CD4-positive, alpha-beta T cell treated with Interleukin-15 for 4 hours (primary cell): ENCODE data around the gene WDFY3.

Source experiments
- DNase-seq: peaks from one replicate; pipeline ENCODE4 v3.0.0-alpha.2; 2020; ENCODE audit warnings: low spot score

Gene WDFY3, protein sequence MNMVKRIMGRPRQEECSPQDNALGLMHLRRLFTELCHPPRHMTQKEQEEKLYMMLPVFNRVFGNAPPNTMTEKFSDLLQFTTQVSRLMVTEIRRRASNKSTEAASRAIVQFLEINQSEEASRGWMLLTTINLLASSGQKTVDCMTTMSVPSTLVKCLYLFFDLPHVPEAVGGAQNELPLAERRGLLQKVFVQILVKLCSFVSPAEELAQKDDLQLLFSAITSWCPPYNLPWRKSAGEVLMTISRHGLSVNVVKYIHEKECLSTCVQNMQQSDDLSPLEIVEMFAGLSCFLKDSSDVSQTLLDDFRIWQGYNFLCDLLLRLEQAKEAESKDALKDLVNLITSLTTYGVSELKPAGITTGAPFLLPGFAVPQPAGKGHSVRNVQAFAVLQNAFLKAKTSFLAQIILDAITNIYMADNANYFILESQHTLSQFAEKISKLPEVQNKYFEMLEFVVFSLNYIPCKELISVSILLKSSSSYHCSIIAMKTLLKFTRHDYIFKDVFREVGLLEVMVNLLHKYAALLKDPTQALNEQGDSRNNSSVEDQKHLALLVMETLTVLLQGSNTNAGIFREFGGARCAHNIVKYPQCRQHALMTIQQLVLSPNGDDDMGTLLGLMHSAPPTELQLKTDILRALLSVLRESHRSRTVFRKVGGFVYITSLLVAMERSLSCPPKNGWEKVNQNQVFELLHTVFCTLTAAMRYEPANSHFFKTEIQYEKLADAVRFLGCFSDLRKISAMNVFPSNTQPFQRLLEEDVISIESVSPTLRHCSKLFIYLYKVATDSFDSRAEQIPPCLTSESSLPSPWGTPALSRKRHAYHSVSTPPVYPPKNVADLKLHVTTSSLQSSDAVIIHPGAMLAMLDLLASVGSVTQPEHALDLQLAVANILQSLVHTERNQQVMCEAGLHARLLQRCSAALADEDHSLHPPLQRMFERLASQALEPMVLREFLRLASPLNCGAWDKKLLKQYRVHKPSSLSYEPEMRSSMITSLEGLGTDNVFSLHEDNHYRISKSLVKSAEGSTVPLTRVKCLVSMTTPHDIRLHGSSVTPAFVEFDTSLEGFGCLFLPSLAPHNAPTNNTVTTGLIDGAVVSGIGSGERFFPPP (N-terminal part only)

DNA sequence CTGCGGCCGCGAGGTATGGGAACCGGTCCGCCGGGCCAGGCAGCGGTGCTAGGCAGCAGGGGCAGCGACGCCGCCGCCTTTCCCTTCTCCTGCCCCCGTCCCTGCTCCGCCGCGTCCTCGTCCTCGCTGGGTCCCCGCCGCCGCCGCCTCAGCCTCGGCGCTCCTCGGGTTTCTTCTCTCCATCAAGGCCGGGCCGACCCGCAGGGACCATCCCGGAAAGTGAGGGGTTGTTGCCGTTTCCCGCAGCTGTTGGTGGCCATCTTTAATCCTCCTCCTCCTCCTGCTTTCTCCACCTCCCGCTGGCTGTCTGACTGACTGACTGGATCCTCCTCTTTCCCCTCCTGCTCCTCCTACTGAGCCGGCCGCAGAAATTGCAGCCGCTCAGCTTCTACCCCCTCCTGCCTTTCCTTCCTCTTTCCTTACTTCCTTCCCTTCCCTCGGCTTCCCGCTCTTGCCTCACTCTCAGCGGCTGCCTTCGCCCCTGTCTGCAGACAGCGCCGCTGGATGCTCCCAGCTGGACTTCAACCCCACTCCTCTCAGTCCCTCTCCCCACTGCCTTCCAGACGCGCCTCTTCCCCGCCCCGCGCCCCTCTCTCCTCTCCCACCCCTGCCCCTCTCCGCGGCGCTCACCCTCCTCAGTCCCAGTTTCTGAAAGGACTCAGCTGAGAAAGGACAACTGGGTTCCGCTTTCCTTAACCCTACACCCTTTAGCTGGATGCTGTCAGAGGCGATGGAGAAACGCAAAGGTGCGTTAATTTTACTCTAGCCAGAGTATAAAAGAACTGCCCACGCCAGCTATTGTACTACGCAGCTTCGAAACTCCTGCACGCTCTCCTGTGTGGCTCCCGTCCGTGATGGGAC lies at the start of gene WDFY3:
TSS of gene WDFY3 (minus strand) at position 309 of the 861 bp plus-strand sequence. CDS start 106,099 bp downstream, outside the sequence.
- DNase-seq: no peak

DNA sequence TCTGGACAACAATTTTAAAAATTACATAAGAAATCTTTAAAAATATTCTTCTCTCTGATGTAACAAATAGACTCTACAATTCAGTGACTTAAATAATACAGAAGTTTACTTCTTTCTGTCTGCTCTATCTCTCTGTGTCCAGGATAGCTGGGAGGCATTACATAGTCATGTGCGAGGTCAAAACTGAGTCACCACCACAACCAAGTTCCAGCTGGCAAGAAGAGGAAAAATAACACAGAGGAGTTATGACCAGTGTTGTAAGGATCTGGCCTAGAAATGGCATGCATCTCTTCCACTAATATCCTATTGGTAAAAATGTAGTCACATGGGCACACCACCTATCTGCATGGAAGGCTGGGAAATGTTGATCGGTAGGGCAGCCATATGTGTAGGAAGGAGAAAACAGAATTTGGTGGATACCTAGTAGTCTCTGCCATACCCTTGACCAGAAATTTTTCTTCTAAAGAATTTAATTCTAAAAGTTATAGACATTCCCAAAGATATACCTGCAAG lies 39.4 kb upstream of the WDFY3 start:
- DNase-seq: no peak

- DNase-seq: no peak
These were observed 33.9 kb upstream of the WDFY3 start for GRCh38 chr4:85000343-85000742.

DNA sequence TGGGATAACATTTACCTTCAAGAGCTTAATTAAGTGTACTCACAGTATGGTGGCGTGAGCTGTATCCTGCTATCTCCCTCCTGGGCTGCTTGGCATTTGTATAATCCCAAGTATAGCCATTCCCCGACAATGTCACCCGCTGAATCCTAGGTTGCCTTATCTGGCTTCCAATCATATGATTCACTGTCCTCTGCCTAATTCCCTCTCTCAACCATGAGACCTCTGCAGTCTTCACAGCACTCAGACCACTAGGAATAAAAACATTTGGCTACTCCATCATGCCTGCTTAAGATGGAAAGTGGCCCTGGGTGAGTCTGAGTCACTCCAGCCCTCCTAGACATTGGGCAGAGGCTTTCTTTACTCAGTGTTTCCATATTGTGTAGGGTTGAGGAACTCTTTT lies 28.9 kb upstream of the WDFY3 start:
- no peak for DNase-seq

DNA sequence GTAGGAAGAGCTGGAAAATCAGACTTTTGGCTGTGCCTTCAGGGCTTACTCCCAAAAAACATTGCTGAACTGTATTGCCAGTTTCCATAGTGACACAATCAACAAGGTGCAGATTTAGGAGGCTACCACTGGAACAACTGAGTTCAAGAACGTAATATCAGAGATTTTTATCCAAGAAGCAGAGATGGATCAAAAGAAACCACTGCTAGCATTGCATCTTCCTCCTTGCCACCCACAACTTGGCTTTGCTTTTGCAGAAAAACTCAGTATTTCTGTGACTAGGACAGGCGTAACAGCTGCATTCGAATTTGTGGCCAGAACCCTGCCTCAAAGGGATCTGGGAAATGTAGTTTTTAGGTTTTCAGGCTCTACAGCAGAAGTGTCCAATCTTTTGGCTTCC lies 27.8 kb upstream of the WDFY3 start:
- DNase-seq: no peak

DNA sequence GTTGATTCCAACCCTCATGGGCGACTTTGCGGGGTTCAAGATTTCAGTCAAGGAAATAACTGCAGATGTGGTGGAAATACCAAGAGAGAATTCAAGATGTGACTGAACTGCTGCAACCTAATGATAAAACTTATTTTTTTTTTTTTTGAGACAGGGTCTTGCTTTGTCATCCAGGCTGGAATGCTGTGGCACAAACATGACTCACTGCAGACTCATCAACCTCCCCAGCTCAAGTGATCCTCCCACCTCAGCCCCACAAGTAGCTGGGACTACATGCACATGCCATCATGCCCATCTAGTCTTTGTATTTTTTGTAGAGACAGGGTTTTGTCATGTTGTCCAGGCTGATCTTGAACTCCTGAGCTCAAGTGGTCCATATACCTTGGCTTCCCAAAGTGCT lies 19.5 kb upstream of the WDFY3 start:
- DNase-seq: no peak

GRCh38 chr4:84977396-84977795 lies 10.9 kb upstream of the WDFY3 start:
- no peak for DNase-seq

DNA sequence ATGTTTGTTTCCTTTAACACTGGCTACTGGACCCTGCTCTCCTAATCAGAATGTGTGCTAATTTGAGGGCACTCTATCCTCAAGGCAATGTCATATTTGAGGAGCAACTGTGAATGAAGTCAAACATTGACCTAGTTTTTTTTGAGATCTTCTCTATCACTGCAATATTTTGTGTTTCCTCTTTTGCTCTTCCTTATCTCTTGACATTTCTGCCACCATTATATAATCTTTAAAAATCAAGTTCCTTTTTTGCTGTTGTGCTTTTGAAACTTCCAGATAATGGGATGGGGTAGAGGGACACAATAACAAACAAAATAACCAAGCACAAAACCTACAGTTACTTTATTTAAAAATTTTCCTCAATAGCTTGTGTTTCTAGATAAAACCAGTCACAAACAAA lies 7.4 kb upstream of the WDFY3 start:
- DNase-seq: no peak

GRCh38 chr4:84971319-84971932 lies 4.9 kb upstream of the WDFY3 start:
- no peak for DNase-seq

- DNase-seq: no peak
These were observed 2.4 kb upstream of the WDFY3 start for GRCh38 chr4:84968925-84969324.

DNA sequence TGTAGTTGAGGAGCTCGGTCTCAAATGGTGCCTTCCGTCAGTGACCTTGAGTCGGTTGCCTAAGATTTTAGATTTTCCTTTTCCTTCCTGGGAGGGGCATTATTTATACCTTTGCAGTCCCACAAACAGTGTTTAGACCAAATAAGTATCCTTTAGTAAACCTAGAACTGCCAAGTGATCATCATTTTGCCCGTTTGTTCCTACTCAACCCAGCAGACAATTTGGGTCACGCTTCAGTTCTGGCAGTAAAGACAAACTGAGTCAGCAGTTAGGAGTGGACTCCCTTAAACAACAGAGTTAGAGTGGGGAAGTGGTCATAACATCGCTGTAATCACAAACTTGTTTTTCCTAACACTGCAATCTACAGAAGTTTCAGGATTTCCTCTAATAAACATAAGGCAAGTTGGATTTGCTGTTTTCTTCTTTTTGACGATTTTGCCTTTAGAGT lies 777 bp upstream of the WDFY3 start:
- no peak for DNase-seq

- no peak for DNase-seq
These were observed 723 bp downstream of the WDFY3 start for GRCh38 chr4:84965553-84966381.

DNA sequence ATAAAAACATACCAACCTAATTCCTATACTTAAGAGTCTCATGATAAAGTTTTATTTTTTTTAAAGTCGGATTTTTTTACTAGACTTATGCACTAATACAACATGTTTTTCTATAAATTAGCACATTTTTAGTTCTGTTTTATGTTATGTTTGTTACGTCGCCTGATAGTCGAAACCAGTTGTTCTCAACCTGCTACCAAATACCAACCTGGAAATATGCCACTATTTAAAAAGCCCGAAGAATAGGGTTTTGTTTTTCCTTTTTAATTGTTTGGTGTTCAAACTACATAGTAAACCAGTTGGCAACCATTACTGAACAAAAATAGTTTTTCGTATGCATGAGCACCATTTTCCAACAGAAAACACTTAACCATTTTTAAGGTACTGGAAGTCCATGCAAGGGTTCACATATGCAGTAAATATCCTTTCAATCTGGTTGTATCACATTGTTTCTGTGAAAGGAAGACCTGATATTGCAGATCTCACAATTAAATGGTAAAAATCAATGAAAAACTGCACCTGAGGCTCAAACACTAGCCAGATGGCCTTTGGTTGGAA lies 1.4 kb downstream of the WDFY3 start:
- DNase-seq: no peak

DNA sequence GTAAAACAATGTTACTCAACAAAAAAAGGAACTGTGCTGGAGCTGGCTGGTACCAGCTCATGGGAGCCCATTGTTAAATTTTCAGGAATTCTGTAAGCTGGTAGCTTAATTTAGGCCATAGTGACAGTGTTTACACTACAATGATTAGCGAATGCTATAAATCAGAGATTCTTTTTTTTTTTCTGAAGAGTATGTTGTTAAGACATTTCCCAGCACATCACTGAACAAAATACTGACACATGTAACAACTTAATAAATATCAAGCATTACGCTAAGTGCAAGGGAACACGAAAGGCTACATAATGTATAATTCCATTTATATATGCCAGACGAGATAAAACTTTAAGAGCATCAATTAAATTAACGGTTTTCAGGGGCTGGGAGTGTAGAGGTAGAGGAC lies 4.4 kb downstream of the WDFY3 start:
- no peak for DNase-seq

DNA sequence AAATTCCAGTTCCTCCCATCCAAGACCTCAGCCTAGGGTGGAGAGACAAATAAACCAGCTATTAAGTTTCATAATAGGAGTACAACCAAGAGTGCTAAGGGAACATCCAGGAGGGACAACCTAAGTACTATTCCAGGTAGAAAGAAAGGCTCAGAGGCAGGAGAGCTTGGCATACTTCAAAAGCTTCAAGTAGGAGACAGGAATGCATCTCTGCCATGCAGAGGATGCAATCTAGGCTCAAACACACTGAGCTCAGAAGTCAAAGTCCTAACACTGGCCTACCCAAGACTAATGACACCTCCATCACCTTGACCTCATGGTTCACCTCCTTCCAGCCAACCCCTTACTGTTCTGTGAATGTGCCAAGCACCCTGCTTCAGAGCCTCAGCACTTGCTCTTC lies 8.1 kb downstream of the WDFY3 start:
- no peak for DNase-seq

DNA sequence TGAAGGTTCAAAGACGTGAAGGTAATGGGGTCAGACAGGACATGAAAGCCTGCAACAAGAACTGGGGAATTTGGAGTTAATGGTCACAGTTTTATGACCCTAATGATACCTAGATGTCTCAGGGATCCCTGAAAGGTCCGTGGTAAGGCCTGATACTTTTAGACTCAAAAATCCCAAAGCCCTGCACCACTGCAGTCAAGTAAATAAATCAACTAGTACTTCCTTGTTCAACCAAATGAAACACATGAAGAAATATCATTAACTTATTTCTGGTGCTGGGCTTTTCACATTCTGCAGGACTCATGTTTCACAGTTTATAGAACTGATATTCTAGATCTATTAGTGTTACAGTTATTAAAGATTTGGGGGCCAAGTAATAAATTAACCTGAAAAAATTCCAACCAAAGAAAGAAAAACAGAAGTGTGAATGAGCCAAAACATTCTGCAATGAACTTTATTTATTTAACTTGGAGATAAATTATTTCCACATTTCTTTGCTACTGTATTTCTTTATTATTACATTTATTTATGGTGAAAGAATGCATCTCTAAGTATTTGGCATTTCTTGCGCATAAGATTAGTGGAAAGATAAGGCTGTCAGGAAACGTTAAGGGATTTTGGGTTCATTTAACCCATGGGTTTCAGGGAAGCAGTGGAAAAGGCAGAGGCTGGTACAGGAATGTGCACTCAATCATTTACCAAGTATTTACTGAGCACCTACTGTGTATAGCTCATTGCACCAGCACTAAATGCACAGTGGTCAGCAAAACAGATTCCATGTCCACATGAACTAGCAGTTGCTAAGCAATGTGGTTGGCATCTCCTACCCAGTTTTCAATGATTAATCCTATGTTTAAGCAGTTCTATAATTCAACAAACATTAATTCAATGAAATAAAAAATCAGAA lies 8.7 kb downstream of the WDFY3 start:
- DNase-seq: no peak

GRCh38 chr4:84956014-84956413 lies 10.5 kb downstream of the WDFY3 start:
- no peak for DNase-seq

DNA sequence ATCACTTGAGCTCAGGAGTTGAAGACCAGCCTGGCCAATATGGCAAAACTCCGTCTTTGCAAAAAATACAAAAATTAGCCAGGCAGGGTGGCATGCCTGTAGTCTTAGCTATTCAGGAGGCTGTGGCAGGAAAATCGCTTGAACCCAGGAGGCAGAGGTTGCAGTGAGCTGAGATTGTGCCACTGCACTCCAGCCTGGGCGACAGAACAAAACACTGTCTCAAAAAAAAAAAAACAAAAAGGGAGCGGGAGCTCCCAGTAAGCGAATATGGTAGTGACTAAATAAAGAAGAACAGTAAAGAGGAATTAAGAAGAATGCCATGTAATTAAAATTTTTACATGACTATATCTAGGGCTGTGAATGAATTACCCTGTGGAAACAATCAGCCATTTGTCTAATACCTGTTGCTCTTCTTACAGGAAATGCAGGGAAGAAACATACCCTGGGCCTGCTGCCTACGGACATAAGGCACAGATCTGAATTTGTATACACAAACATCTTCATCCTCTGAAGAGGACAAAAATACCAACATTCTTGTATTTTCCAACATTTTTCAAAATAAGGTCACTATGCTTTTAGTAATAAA lies 11.4 kb downstream of the WDFY3 start:
- DNase-seq: no peak
